A549 (cell line): Measurements from ENCODE around the gene RBM14.

Experiments
- CHD2 ChIP-seq: fragments of 150-350 bp; IDR thresholded peaks from 2 replicates; pipeline ENCODE4 v1.6.1; 2014; ENCODE audit warnings: low read length; ENCODE audit not compliant: partially characterized antibody
- CTCF ChIP-seq: fragments of >200 bp; sonication (Bioruptor Twin); formaldehyde crosslinking; IDR thresholded peaks from 3 replicates; pipeline ENCODE4 v1.5.1; 2016
- POLR2AphosphoS2 ChIP-seq: conservative IDR thresholded peaks from 2 replicates; pipeline ENCODE4 v1.6.1; 2012; ENCODE audit warnings: low read length, improper control_type of control experiment, inconsistent platforms

- TF ChIP-seq CTCF (no peak), POLR2AphosphoS2 (no peak), CHD2 (no peak)
These were observed 54.4 kb downstream of the RBM14 start for GRCh38 chr11:66670816-66671215.
